ENCODE data around the gene KRTCAP3.

The KRTCAP3 gene

DNA sequence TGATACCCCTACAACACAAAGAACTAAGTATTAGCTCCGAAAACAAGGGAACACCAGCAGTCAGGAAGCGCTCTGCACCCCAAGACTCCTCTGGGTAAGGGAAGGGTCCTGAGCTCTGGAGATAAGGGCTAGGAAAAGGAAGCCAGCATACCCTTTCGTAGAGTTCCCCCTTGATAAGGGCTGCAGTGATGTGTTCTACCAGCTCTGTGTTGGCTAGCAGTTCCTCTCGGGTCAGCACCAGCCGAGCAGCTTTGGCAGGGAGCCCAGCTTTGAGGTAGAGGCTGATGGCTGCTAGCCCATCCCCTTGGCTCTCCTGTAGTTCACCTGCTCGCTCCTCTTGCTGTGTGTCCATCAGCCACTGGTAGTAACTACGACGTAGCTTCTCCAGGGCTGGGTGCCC is 18.9 kb downstream of the KRTCAP3 start:
- H3K4ac ChIP-seq (ENCODE audit: low read depth in 1 of 2, low read length in 2 of 2): no peak overlapping the region
- H3K4me1 ChIP-seq (ENCODE audit: control insufficient read depth, insufficient read depth, low read depth, low read length): peaks cover 3% of the 10 kb centered on the region
- H3K36me3 ChIP-seq (ENCODE audit: control insufficient read depth in 1 of 2, insufficient read depth in 2 of 2, low read depth in 1 of 2, low read length in 2 of 2): peaks cover 34 to 77% of the 10 kb centered on the region in 2 experiments
- no peak overlapping the region for H4K91ac ChIP-seq (ENCODE audit: low read length)
- no peak overlapping the region for H2BK5ac ChIP-seq (ENCODE audit: low read depth, low read length, poor library complexity, severe bottlenecking)
- no peaks in the 10 kb centered on the region for H3K27me3 ChIP-seq (ENCODE audit: control insufficient read depth in 1 of 2, insufficient read depth in 1 of 2, low read length in 2 of 2)
- H2AFZ ChIP-seq (ENCODE audit: low read depth, low read length): no peak overlapping the region
- H2BK15ac ChIP-seq (ENCODE audit: low read depth, poor library complexity, severe bottlenecking): no peak overlapping the region
- no peak overlapping the region for H3K14ac ChIP-seq (ENCODE audit: low read length in 2 of 2)
- no peak for DNase-seq
- H2AK5ac ChIP-seq (ENCODE audit: low read length, severe bottlenecking): no peak overlapping the region
- no peaks in the 10 kb centered on the region for H3K79me1 ChIP-seq (replicated peaks; ENCODE audit: low read length, poor library complexity, severe bottlenecking)
- no peak overlapping the region for H3K9ac ChIP-seq (ENCODE audit: low read length)
- no peak overlapping the region for H2BK120ac ChIP-seq (ENCODE audit: low read depth, low read length)
- no peak overlapping the region for H3K18ac ChIP-seq (ENCODE audit: low read depth in 1 of 2, low read length in 2 of 2)
- no peak overlapping the region for H3K27ac ChIP-seq (ENCODE audit: low read length, poor library complexity, severe bottlenecking)
- no peak overlapping the region for H3K23ac ChIP-seq (ENCODE audit: low read length in 2 of 2)
- H3K4me2 ChIP-seq (ENCODE audit: low read length, poor library complexity, severe bottlenecking): no peak overlapping the region
- H3K9me3 ChIP-seq (ENCODE audit: control insufficient read depth, low read length): no peaks in the 10 kb centered on the region
- no peak overlapping the region for H3K4me3 ChIP-seq (ENCODE audit: insufficient read depth in 1 of 2, low read depth in 1 of 2, low read length in 2 of 2)
- 96% methylated on average over 8 of the region's 8 CpGs for WGBS
- no peak overlapping the region for H2BK12ac ChIP-seq (ENCODE audit: low read length in 2 of 2)
- no peak overlapping the region for H4K8ac ChIP-seq (ENCODE audit: low read length)

DNA sequence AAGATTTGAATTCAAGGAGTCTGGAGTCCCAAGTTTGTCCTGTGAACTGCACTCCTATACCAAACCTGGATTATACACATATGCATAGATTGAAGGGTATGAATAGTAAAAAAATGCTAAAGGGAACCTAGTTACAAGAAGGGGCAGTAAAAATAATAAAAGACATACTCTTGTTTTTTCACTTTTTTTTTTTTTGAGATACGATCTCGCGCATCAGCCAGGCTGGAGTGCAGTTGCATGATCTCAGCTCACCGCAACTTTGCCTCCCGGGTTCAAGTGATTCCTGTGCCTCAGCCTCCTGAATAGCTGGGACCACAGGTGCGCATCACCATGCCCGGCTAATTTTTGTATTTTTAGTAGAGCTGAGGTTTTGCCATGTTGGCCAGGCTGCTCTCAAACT is 22.3 kb downstream of the KRTCAP3 start:
- no peak overlapping the region for H2BK15ac ChIP-seq (ENCODE audit: low read depth, poor library complexity, severe bottlenecking)
- H2BK12ac ChIP-seq (ENCODE audit: low read length in 2 of 2): no peak overlapping the region
- H2AFZ ChIP-seq (ENCODE audit: low read depth, low read length): no peak overlapping the region
- no peak overlapping the region for H3K9ac ChIP-seq (ENCODE audit: low read length)
- H3K4me1 ChIP-seq (ENCODE audit: control insufficient read depth, insufficient read depth, low read depth, low read length): peaks cover 3% of the 10 kb centered on the region
- H2BK5ac ChIP-seq (ENCODE audit: low read depth, low read length, poor library complexity, severe bottlenecking): no peak overlapping the region
- no peak for DNase-seq
- H4K91ac ChIP-seq (ENCODE audit: low read length): no peak overlapping the region
- no peak overlapping the region for H3K14ac ChIP-seq (ENCODE audit: low read length in 2 of 2)
- H3K4me2 ChIP-seq (ENCODE audit: low read length, poor library complexity, severe bottlenecking): no peak overlapping the region
- H3K4me3 ChIP-seq (ENCODE audit: insufficient read depth in 1 of 2, low read depth in 1 of 2, low read length in 2 of 2): no peak overlapping the region
- H3K79me1 ChIP-seq (replicated peaks; ENCODE audit: low read length, poor library complexity, severe bottlenecking): no peaks in the 10 kb centered on the region
- H2AK5ac ChIP-seq (ENCODE audit: low read length, severe bottlenecking): no peak overlapping the region
- H2BK120ac ChIP-seq (ENCODE audit: low read depth, low read length): no peak overlapping the region
- H3K23ac ChIP-seq (ENCODE audit: low read length in 2 of 2): no peak overlapping the region
- H3K27ac ChIP-seq (ENCODE audit: low read length, poor library complexity, severe bottlenecking): no peak overlapping the region
- peaks cover 14 to 48% of the 10 kb centered on the region in 2 experiments for H3K36me3 ChIP-seq (ENCODE audit: control insufficient read depth in 1 of 2, insufficient read depth in 2 of 2, low read depth in 1 of 2, low read length in 2 of 2)
- H3K27me3 ChIP-seq (ENCODE audit: control insufficient read depth in 1 of 2, insufficient read depth in 1 of 2, low read length in 2 of 2): no peaks in the 10 kb centered on the region
- 100% methylated on average over 7 of the region's 7 CpGs for WGBS
- no peak overlapping the region for H3K18ac ChIP-seq (ENCODE audit: low read depth in 1 of 2, low read length in 2 of 2)
- H3K4ac ChIP-seq (ENCODE audit: low read depth in 1 of 2, low read length in 2 of 2): no peak overlapping the region
- no peak overlapping the region for H4K8ac ChIP-seq (ENCODE audit: low read length)
- H3K9me3 ChIP-seq (ENCODE audit: control insufficient read depth, low read length): no peaks in the 10 kb centered on the region

DNA sequence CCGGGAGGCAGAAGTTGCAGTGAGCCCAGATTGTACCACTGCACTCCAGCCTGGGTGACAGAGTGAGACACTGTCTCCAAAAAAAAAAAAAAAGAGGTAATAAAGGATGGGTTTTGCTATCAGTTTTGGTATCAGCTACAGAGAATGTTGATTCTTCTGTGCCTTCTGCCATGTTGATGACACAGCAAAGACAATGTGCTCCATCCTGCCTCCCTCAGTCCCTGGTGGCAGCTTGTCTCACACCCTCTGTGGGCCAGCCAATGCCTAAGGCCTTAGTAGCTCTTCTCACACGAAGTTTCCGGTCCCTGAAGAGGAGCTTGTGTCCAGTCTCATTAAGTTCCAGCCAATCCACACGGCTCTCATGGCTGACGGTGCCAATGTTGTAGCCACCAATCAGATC is 29.8 kb downstream of the KRTCAP3 start:
- no peaks in the 10 kb centered on the region for H3K9me3 ChIP-seq (ENCODE audit: control insufficient read depth, low read length)
- peaks cover 15 to 58% of the 10 kb centered on the region in 2 experiments for H3K36me3 ChIP-seq (ENCODE audit: control insufficient read depth in 1 of 2, insufficient read depth in 2 of 2, low read depth in 1 of 2, low read length in 2 of 2)
- H2BK15ac ChIP-seq (ENCODE audit: low read depth, poor library complexity, severe bottlenecking): no peak overlapping the region
- no peak overlapping the region for H3K9ac ChIP-seq (ENCODE audit: low read length)
- H3K27ac ChIP-seq (ENCODE audit: low read length, poor library complexity, severe bottlenecking): no peak overlapping the region
- no peaks in the 10 kb centered on the region for H3K79me1 ChIP-seq (replicated peaks; ENCODE audit: low read length, poor library complexity, severe bottlenecking)
- H2BK12ac ChIP-seq (ENCODE audit: low read length in 2 of 2): no peak overlapping the region
- DNase-seq: no peak
- 92% methylated on average over 4 of the region's 5 CpGs for WGBS
- no peak overlapping the region for H2BK120ac ChIP-seq (ENCODE audit: low read depth, low read length)
- no peak overlapping the region for H3K4ac ChIP-seq (ENCODE audit: low read depth in 1 of 2, low read length in 2 of 2)
- H4K91ac ChIP-seq (ENCODE audit: low read length): no peak overlapping the region
- H3K14ac ChIP-seq (ENCODE audit: low read length in 2 of 2): no peak overlapping the region
- H3K4me1 ChIP-seq (ENCODE audit: control insufficient read depth, insufficient read depth, low read depth, low read length): no peaks in the 10 kb centered on the region
- H3K27me3 ChIP-seq (ENCODE audit: control insufficient read depth in 1 of 2, insufficient read depth in 1 of 2, low read length in 2 of 2): no peaks in the 10 kb centered on the region
- H3K4me3 ChIP-seq (ENCODE audit: insufficient read depth in 1 of 2, low read depth in 1 of 2, low read length in 2 of 2): no peak overlapping the region
- H2AFZ ChIP-seq (ENCODE audit: low read depth, low read length): no peak overlapping the region
- no peak overlapping the region for H3K23ac ChIP-seq (ENCODE audit: low read length in 2 of 2)
- no peak overlapping the region for H4K8ac ChIP-seq (ENCODE audit: low read length)
- no peak overlapping the region for H3K4me2 ChIP-seq (ENCODE audit: low read length, poor library complexity, severe bottlenecking)
- H2AK5ac ChIP-seq (ENCODE audit: low read length, severe bottlenecking): no peak overlapping the region
- H2BK5ac ChIP-seq (ENCODE audit: low read depth, low read length, poor library complexity, severe bottlenecking): no peak overlapping the region
- H3K18ac ChIP-seq (ENCODE audit: low read depth in 1 of 2, low read length in 2 of 2): no peak overlapping the region

DNA sequence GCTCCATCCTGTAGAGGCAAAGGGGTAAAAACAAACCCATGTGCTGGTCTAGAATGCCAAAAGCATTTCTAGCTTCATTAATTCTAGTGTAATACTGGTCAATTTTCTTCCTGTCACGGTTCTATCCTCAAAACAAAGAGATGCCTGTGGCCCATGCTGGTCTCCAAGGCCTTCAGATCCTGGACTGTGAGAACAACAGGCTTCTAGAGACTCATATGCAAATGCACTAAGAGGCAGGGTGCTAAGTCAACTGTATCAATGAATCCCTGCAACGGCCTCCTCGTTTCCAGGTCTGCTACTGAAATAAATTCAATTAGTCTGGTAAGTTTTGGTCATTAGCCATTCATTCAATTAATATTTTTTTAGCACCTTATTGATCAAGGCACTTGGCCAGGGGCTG is 43.3 kb downstream of the KRTCAP3 start:
- Histone ChIP-seq H2BK120ac (ENCODE audit: low read depth, low read length) (no peak overlapping the region), H2BK5ac (ENCODE audit: low read depth, low read length, poor library complexity, severe bottlenecking) (no peak overlapping the region), H3K4me2 (ENCODE audit: low read length, poor library complexity, severe bottlenecking) (no peak overlapping the region), H3K23ac (ENCODE audit: low read length in 2 of 2) (no peak overlapping the region), H3K9ac (ENCODE audit: low read length) (no peak overlapping the region), H4K8ac (ENCODE audit: low read length) (no peak overlapping the region), H3K79me1 (replicated peaks; ENCODE audit: low read length, poor library complexity, severe bottlenecking) (peaks cover 25% of the 10 kb centered on the region), H2AFZ (ENCODE audit: low read depth, low read length) (no peak overlapping the region), H3K14ac (ENCODE audit: low read length in 2 of 2) (no peak overlapping the region), H3K4me3 (ENCODE audit: insufficient read depth in 1 of 2, low read depth in 1 of 2, low read length in 2 of 2) (no peak overlapping the region), H2BK15ac (ENCODE audit: low read depth, poor library complexity, severe bottlenecking) (no peak overlapping the region), H2AK5ac (ENCODE audit: low read length, severe bottlenecking) (no peak overlapping the region), H3K27ac (ENCODE audit: low read length, poor library complexity, severe bottlenecking) (no peak overlapping the region), H3K9me3 (ENCODE audit: control insufficient read depth, low read length) (no peaks in the 10 kb centered on the region), H4K91ac (ENCODE audit: low read length) (no peak overlapping the region), H3K4ac (ENCODE audit: low read depth in 1 of 2, low read length in 2 of 2) (no peak overlapping the region), H3K36me3 (ENCODE audit: control insufficient read depth in 1 of 2, insufficient read depth in 2 of 2, low read depth in 1 of 2, low read length in 2 of 2) (peaks cover 13 to 44% of the 10 kb centered on the region in 2 experiments), H3K18ac (ENCODE audit: low read depth in 1 of 2, low read length in 2 of 2) (no peak overlapping the region), H2BK12ac (ENCODE audit: low read length in 2 of 2) (no peak overlapping the region), H3K4me1 (ENCODE audit: control insufficient read depth, insufficient read depth, low read depth, low read length) (peaks cover 6% of the 10 kb centered on the region), H3K27me3 (ENCODE audit: control insufficient read depth in 1 of 2, insufficient read depth in 1 of 2, low read length in 2 of 2) (no peaks in the 10 kb centered on the region)
- 97% methylated on average over 1 of the region's 3 CpGs for WGBS
- DNase-seq: no peak
